Activated CD4-positive, CD25-positive, alpha-beta regulatory T cell treated with anti-CD3 and anti-CD28 coated beads, Interleukin-2, amount 50 U/mL, for 72 hours (primary cell): Measurements from ENCODE around the gene SLC6A3.

Experiments
- DNase-seq: peaks from one replicate; pipeline ENCODE4 v3.0.0; 2021

Gene SLC6A3

GRCh38 chr5:1404062-1404461, 41.2 kb downstream of the SLC6A3 start:
- no peak for DNase-seq

GRCh38 chr5:1402611-1403255, 42.5 kb downstream of the SLC6A3 start:
- DNase-seq = no peak

GRCh38 chr5:1401536-1402138, 43.6 kb downstream of the SLC6A3 start:
- DNase-seq = no peak

GRCh38 chr5:1400936-1401335, 44.3 kb downstream of the SLC6A3 start:
- no peak for DNase-seq

- DNase-seq = no peak
Observed at GRCh38 chr5:1400211-1400855, 44.9 kb downstream of the SLC6A3 start.

- DNase-seq = no peak
Observed at GRCh38 chr5:1399737-1400136, 45.5 kb downstream of the SLC6A3 start.

- DNase-seq = no peak
Observed at GRCh38 chr5:1396293-1396816, 48.9 kb downstream of the SLC6A3 start.

- no peak for DNase-seq
Observed at GRCh38 chr5:1394881-1395860, 50.1 kb downstream of the SLC6A3 start.

GRCh38 chr5:1393571-1394501, 51.4 kb downstream of the SLC6A3 start:
- DNase-seq = no peak

- DNase-seq = no peak
Observed at GRCh38 chr5:1392801-1393565, 52.3 kb downstream of the SLC6A3 start.

GRCh38 chr5:1392261-1392660, 53.0 kb downstream of the SLC6A3 start:
- no peak for DNase-seq

- DNase-seq = no peak
Observed at GRCh38 chr5:1391691-1392090, 53.5 kb downstream of the SLC6A3 start.

- DNase-seq = no peak
Observed at GRCh38 chr5:1390861-1391600, 54.2 kb downstream of the SLC6A3 start.

GRCh38 chr5:1390333-1390732, 54.9 kb downstream of the SLC6A3 start:
- no peak for DNase-seq

GRCh38 chr5:1388383-1388967, 56.8 kb downstream of the SLC6A3 start:
- no peak for DNase-seq

- no peak for DNase-seq
Observed at GRCh38 chr5:1387876-1388275, 57.4 kb downstream of the SLC6A3 start.

GRCh38 chr5:1387059-1387755, 58.0 kb downstream of the SLC6A3 start:
- DNase-seq = no peak

GRCh38 chr5:1386274-1386717, 58.9 kb downstream of the SLC6A3 start:
- peak; percentile 69 for DNase-seq
